ENCODE results near the gene THSD8.
A peak's percentile ranks its signal among the peaks of the same experiment; 100 is the strongest.
"Not testable (repeated sequence)": the region's sequence is repeated elsewhere in the genome, so short reads cannot be mapped to it uniquely, and the experiment has no call there.

The THSD8 gene

DNA sequence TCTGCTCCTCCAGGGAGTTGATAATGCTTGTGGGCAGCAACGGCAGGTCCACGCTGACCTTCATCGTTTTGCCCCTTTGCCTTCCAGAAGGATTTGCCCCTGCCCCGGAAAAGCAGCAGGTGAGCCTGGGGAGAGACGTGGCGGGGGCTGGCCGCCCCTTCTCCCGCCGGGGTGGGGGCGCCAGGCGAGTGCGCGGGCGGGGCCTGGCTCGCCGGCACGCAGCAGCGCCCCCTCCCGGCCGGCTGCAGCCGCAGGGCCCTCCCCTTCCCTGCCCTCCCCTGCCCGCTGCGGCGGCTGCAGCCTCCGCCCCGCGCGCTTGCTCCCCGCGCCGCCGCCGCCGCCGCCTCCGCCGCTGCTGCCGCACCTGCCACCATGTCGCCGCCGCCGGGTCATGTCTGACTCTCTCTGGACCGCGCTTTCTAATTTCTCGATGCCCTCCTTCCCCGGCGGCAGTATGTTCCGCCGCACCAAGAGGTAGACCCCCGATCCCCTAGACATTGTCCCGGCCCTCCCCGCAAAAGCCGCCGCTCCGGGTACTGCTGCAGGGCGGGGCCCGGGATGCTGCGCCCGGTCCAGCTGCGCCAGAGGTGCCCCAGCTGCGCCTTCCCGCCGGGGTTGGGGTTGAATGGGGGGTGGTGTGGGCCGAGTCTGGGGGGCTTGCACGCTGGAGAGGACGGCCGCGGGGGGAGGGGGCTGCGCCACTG, 36.5 kb downstream of the THSD8 start, which contains the start of gene MAST1:
Gene MAST1 (plus strand): TSS at position 334 of the 704 bp plus-strand sequence. CDS start 58 bp downstream, at position 392.
- peaks cover 29% of the 10 kb centered on the region for H3K4me1 ChIP-seq (ENCODE audit: control insufficient read depth, insufficient read depth, low read length, poor library complexity, severe bottlenecking)
- H3K9me3 ChIP-seq (ENCODE audit: control insufficient read depth, low read length) = no peaks in the 10 kb centered on the region
- H3K27ac ChIP-seq (ENCODE audit: insufficient read depth, low read length, poor library complexity, severe bottlenecking) = no peak within 1 kb of the TSS
- H3K4me3 ChIP-seq (ENCODE audit: insufficient read depth, low read depth, low read length, poor library complexity, severe bottlenecking) = peak within 1 kb of the TSS; percentile 32
- H3K27me3 ChIP-seq (replicated peaks; ENCODE audit: control insufficient read depth, insufficient read depth, low read length, poor library complexity, severe bottlenecking) = peaks cover 69% of the 10 kb centered on the region
- H3K36me3 ChIP-seq (ENCODE audit: control insufficient read depth, insufficient read depth, low read length) = no peaks in the 10 kb centered on the region
- DNase-seq = peak; percentile 13 to 36 (median 14)

DNA sequence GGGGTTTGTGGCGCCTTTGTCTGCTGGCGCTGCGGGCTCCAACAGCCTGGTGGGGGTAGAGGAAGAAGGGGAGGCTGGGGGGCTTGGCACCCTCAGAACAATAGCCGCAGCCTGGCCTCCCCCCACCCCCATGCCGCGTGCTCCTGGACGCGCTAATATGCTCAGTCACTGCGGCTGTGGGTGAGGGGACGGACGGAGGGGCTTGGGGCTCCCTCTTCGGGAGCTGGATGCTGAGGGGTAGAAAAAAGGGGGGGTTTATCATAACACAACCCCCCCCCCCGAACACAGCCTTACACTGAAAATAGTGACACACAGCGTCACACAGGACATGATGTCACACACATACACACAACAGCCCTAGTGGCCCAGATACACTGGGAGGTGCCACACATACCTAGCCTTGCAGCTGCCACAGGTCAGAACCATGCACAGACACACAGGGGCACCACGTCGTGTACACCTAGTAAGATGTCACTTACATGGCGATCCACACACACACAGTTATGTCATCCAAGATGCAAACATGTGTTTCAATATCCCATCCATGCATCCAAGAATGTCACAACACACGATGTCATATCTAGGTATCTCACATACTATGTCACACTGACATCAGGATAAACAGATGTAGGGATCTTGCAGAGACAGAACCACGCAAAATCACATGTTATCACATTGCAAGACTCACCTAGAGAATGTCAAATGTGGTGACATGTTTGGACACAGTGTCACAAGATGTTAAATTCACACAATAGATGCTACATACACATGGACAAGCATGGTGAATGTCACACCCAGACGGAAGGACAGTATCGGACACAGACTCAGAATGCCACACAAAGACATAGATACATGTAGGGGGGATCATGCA, 37.3 kb downstream of the THSD8 start:
- Histone ChIP-seq H3K4me3 (ENCODE audit: insufficient read depth, low read depth, low read length, poor library complexity, severe bottlenecking) (peak overlapping the region; percentile 32), H3K27ac (ENCODE audit: insufficient read depth, low read length, poor library complexity, severe bottlenecking) (no peak overlapping the region)
- no peak for DNase-seq

DNA sequence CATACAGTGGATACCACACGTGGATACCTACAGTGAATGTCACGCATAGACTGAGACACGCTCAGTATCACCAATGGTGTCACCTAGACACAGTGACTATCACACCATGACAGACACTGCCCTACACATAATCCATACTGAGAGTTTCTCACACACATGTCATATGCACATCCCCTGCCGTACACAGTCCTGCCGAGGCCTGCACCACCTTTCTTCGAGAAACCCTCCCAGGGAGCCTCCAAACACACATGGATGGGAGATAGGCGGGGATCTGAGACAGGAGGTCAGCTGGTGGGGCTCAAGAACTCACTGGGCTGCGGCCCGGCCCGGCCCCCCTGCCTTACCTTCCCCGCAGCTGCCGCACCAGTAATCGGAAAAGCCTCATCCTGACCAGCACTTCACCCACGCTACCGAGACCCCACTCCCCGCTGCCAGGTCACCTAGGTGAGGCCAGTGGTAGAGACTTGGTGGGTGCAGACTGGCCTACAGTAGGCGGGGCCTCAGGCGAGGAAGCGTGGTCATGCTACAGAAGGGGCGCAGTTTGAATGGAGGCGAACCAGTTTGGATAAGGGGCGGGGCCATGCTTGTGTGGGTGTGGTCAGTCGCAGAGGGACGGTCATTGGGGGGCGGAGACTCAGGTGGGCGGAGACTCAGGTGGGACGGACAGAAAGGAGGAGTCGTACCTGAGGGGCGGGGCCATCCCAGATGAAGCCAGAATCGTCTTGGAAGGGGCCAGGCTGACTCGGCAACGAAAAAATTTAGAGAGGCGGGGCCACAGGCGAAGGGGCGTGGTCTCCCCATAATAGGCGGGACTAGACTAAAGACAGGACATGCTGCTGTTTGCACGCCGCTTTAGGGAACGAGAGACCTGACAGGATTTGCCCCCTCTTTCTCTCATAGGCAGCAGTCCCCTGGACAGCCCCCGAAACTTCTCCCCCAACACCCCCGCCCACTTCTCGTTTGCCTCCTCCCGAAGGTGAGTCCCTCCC, 38.5 kb downstream of the THSD8 start:
- no peak overlapping the region for H3K4me3 ChIP-seq (ENCODE audit: insufficient read depth, low read depth, low read length, poor library complexity, severe bottlenecking)
- H3K4me1 ChIP-seq (ENCODE audit: control insufficient read depth, insufficient read depth, low read length, poor library complexity, severe bottlenecking) = peaks cover 18% of the 10 kb centered on the region
- H3K9me3 ChIP-seq (ENCODE audit: control insufficient read depth, low read length) = no peaks in the 10 kb centered on the region
- DNase-seq = peak in 2 of 3 donors; percentile 28 to 29
- H3K36me3 ChIP-seq (ENCODE audit: control insufficient read depth, insufficient read depth, low read length) = no peaks in the 10 kb centered on the region
- H3K27ac ChIP-seq (ENCODE audit: insufficient read depth, low read length, poor library complexity, severe bottlenecking) = no peak overlapping the region
- peaks cover 50% of the 10 kb centered on the region for H3K27me3 ChIP-seq (replicated peaks; ENCODE audit: control insufficient read depth, insufficient read depth, low read length, poor library complexity, severe bottlenecking)

More for the DNA sequence above, 37.3 kb downstream of the THSD8 start:
- no peaks in the 10 kb centered on the region for H3K36me3 ChIP-seq (ENCODE audit: control insufficient read depth, insufficient read depth, low read length)
- no peaks in the 10 kb centered on the region for H3K9me3 ChIP-seq (ENCODE audit: control insufficient read depth, low read length)
- H3K4me1 ChIP-seq (ENCODE audit: control insufficient read depth, insufficient read depth, low read length, poor library complexity, severe bottlenecking) = peaks cover 24% of the 10 kb centered on the region
- peaks cover 63% of the 10 kb centered on the region for H3K27me3 ChIP-seq (replicated peaks; ENCODE audit: control insufficient read depth, insufficient read depth, low read length, poor library complexity, severe bottlenecking)

DNA sequence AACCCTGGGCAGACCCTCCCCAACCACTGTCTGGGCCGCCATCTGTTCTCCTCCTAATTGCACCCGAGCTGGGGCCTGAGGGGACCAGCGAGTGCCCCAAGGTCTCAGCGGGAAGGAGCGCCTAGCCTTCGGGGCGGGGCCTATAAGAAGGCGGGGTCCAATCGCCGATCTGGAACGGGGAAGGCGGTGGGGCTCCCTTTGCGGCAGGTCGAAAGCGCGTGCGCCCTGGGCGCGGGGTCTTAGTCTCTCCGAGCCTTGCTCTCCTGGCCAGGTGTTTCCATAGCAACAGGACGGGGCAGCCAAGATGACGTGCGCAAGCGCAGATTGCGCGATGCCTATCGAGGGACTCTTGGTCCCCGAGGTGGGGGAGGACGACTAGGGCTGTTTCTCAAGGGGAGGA, 39.2 kb downstream of the THSD8 start:
- Histone ChIP-seq H3K4me3 (ENCODE audit: insufficient read depth, low read depth, low read length, poor library complexity, severe bottlenecking) (no peak overlapping the region), H3K9me3 (ENCODE audit: control insufficient read depth, low read length) (no peaks in the 10 kb centered on the region), H3K27ac (ENCODE audit: insufficient read depth, low read length, poor library complexity, severe bottlenecking) (no peak overlapping the region), H3K36me3 (ENCODE audit: control insufficient read depth, insufficient read depth, low read length) (no peaks in the 10 kb centered on the region), H3K4me1 (ENCODE audit: control insufficient read depth, insufficient read depth, low read length, poor library complexity, severe bottlenecking) (peaks cover 18% of the 10 kb centered on the region), H3K27me3 (replicated peaks; ENCODE audit: control insufficient read depth, insufficient read depth, low read length, poor library complexity, severe bottlenecking) (peaks cover 44% of the 10 kb centered on the region)
- DNase-seq = no peak

DNA sequence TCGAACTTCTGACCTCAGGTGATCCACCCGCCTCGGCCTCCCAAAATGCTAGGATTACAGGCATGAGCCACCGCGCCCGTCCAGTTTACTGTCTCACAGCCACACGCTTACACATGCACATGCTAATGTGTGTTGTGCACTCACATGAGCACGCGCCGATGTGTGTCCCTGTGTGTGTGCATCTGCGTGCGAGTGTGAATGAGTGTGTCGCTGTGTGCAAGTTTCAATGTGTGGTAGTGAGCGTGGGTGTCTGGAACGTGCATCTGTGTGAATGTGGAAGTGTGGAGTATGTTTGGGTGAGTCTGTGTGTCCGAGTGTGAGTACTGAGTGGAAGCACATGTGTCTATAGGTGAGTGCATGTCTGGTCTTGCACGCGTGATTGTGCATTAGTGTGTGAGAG, 40.6 kb downstream of the THSD8 start:
- Histone ChIP-seq H3K27ac (ENCODE audit: insufficient read depth, low read length, poor library complexity, severe bottlenecking) (no peak overlapping the region), H3K36me3 (ENCODE audit: control insufficient read depth, insufficient read depth, low read length) (no peaks in the 10 kb centered on the region), H3K4me1 (ENCODE audit: control insufficient read depth, insufficient read depth, low read length, poor library complexity, severe bottlenecking) (peaks cover 23% of the 10 kb centered on the region)

DNA sequence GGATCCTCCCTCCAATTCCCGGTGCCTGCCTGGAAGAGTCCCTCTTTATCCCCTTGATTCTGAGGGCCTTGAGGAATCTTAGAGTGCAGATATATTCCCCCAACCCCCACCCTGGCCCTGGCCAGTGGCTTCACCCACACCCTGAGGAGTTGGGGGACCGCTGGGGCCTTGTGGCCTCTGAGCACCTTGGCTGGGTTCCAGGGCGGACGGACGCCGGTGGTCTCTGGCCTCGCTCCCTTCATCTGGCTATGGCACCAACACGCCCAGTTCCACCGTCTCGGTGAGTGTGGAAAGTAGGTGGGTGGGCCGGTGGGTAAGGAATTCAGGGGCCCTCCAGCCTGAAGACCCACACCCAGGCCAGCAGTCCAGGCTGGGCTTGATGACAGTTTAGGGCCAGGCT, 41.5 kb downstream of the THSD8 start:
- no peaks in the 10 kb centered on the region for H3K9me3 ChIP-seq (ENCODE audit: control insufficient read depth, low read length)
- peaks cover 38% of the 10 kb centered on the region for H3K27me3 ChIP-seq (replicated peaks; ENCODE audit: control insufficient read depth, insufficient read depth, low read length, poor library complexity, severe bottlenecking)
- no peak overlapping the region for H3K4me3 ChIP-seq (ENCODE audit: insufficient read depth, low read depth, low read length, poor library complexity, severe bottlenecking)
- H3K4me1 ChIP-seq (ENCODE audit: control insufficient read depth, insufficient read depth, low read length, poor library complexity, severe bottlenecking) = peaks cover 23% of the 10 kb centered on the region
- no peaks in the 10 kb centered on the region for H3K36me3 ChIP-seq (ENCODE audit: control insufficient read depth, insufficient read depth, low read length)
- H3K27ac ChIP-seq (ENCODE audit: insufficient read depth, low read length, poor library complexity, severe bottlenecking) = no peak overlapping the region
- DNase-seq = no peak

More for the DNA sequence above, 40.6 kb downstream of the THSD8 start:
- Histone ChIP-seq H3K9me3 (ENCODE audit: control insufficient read depth, low read length) (no peaks in the 10 kb centered on the region), H3K27me3 (replicated peaks; ENCODE audit: control insufficient read depth, insufficient read depth, low read length, poor library complexity, severe bottlenecking) (peaks cover 44% of the 10 kb centered on the region), H3K4me3 (ENCODE audit: insufficient read depth, low read depth, low read length, poor library complexity, severe bottlenecking) (no peak overlapping the region)
- DNase-seq = no peak

DNA sequence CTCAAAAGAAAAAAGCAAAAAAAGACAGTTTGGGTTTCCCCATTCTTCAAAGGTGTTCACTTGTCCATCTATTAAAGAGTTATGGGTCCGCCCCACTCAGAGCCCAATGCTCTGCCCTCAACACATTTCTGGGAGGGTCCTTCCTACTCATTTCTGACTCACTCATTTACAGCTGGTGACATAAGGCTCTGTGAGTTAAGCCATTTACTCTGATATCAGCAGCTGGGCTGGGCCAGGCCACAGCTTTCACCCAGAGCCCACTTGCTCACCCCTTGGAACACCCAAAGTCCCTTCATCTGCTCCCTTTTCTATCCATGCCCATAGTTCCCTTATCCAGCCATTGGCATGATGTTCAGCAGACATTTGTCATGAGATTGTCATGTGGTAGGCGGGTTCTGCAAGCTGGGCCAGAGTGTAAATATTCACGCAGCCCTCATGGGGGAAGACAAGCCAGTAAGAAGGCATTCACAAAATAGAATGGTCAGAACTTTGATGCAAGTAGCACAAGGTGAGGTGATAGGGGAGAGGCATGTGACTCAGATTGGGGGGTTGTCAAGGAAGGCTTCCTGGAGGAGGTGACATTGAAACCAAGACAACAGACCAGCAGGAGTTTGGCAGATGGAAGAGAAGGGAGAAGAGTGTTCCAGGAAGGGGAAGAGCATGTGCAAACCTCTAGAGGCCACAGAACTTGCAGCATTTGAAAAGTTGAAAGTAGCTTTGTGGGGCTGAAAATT, 42.3 kb downstream of the THSD8 start:
- peaks cover 29% of the 10 kb centered on the region for H3K27me3 ChIP-seq (replicated peaks; ENCODE audit: control insufficient read depth, insufficient read depth, low read length, poor library complexity, severe bottlenecking)

DNA sequence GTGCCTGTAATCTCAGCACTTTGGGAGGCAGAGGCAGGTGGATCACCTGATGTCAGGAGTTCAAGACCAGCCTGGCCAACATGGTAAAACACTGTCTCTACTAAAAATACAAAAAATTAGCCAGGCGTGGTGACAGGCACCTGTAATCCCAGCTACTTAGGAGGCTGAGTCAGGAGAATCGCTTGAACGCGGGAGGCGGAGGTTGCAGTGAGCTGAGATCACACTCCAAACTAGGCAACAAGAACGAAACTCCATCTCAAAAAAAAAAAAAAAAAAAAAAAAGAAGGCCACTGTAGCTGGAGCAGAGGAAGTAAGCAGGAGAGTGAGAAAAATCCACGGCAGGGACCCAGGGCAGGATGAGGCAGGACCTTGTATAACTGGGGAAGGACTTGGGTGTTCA, 44.7 kb downstream of the THSD8 start:
- peaks cover 15% of the 10 kb centered on the region for H3K27me3 ChIP-seq (replicated peaks; ENCODE audit: control insufficient read depth, insufficient read depth, low read length, poor library complexity, severe bottlenecking)
- H3K4me1 ChIP-seq (ENCODE audit: control insufficient read depth, insufficient read depth, low read length, poor library complexity, severe bottlenecking); DNase-seq; H3K9me3 ChIP-seq (ENCODE audit: control insufficient read depth, low read length); H3K36me3 ChIP-seq (ENCODE audit: control insufficient read depth, insufficient read depth, low read length); H3K4me3 ChIP-seq (ENCODE audit: insufficient read depth, low read depth, low read length, poor library complexity, severe bottlenecking); H3K27ac ChIP-seq (ENCODE audit: insufficient read depth, low read length, poor library complexity, severe bottlenecking): not testable (repeated sequence)

More for the DNA sequence above, 42.3 kb downstream of the THSD8 start:
- Histone ChIP-seq H3K4me3 (ENCODE audit: insufficient read depth, low read depth, low read length, poor library complexity, severe bottlenecking) (no peak overlapping the region), H3K9me3 (ENCODE audit: control insufficient read depth, low read length) (no peaks in the 10 kb centered on the region), H3K36me3 (ENCODE audit: control insufficient read depth, insufficient read depth, low read length) (no peaks in the 10 kb centered on the region), H3K27ac (ENCODE audit: insufficient read depth, low read length, poor library complexity, severe bottlenecking) (no peak overlapping the region), H3K4me1 (ENCODE audit: control insufficient read depth, insufficient read depth, low read length, poor library complexity, severe bottlenecking) (peaks cover 15% of the 10 kb centered on the region)
- DNase-seq = no peak

Data from effector memory CD4-positive, alpha-beta T cell (primary cell).